Umbilical cord (tissue), 1 donor: ENCODE data around the gene PLD4. TPM values are rescaled to one million over a fixed set of nuclear protein-coding genes. Genes with fewer than 3 reads are reported as not detected.

Source experiments
- total RNA-seq: library from RNA; depleted of rRNA; stranded (reverse); fragments of >200 nt; gene quantifications from one replicate; pipeline ENCODE4 v1.2.3, GENCODE V29; 2014; ENCODE audit warnings: low replicate concordance; ENCODE audit not compliant: insufficient read depth

The PLD4 gene
- total RNA-seq, 1 donor from 2014 or later = 2.4 TPM

Other genes with a start within 250 kb of the PLD4 start
- gene INF2, start 235.3 kb upstream of the PLD4 start, total RNA-seq = 25.5 TPM
- 20.7 TPM for gene ADSS1, start 200.7 kb upstream of the PLD4 start, total RNA-seq
- gene SIVA1, start 171.7 kb upstream of the PLD4 start, total RNA-seq = 87.4 TPM
- gene AKT1, start 129.1 kb upstream of the PLD4 start, total RNA-seq = 124 TPM
- gene ZBTB42, start 123.8 kb upstream of the PLD4 start, total RNA-seq = 3.9 TPM
- 7.9 TPM for gene CEP170B, start 59.6 kb upstream of the PLD4 start, total RNA-seq
- 59.0 TPM for gene AHNAK2, start 53.5 kb downstream of the PLD4 start, total RNA-seq
- 6.5 TPM for gene CLBA1, start 60.9 kb downstream of the PLD4 start, total RNA-seq
- gene CDCA4, start 96.2 kb downstream of the PLD4 start, total RNA-seq = 21.7 TPM
- 4.1 TPM for gene GPR132, start 140.6 kb downstream of the PLD4 start, total RNA-seq
- 7.0 TPM for gene JAG2, start 243.9 kb downstream of the PLD4 start, total RNA-seq